ENCODE measurements around the gene PARVB. TPM values are rescaled to one million over a fixed set of nuclear protein-coding genes. Genes with fewer than 3 reads are reported as not detected.
A peak's percentile ranks its signal among the peaks of the same experiment; 100 is the strongest.

Gene PARVB
- total RNA-seq, 1 donor from 2014 or later, result 49.3 TPM

- no peaks in the 10 kb centered on the region for H3K9me3 ChIP-seq
- ATAC-seq (no peak), DNase-seq (no peak)
- no peak overlapping the region for H3K27ac ChIP-seq
- H3K4me3 ChIP-seq, result no peak overlapping the region
- peaks cover 13% of the 10 kb centered on the region for H3K4me1 ChIP-seq
- H3K27me3 ChIP-seq, result no peaks in the 10 kb centered on the region
- no peak for TF ChIP-seq CTCF (IDR thresholded peaks at IDR 0.05)
- H3K36me3 ChIP-seq, result no peaks in the 10 kb centered on the region
- intact Hi-C loops (cut with DNase I), result no loop called here
These were observed 9.6 kb downstream of the PARVB start for GRCh38 chr22:44033694-44034093.

GRCh38 chr22:44037519-44038375 is 13.6 kb downstream of the PARVB start:
- no peak for TF ChIP-seq CTCF (IDR thresholded peaks at IDR 0.05)
- no peaks in the 10 kb centered on the region for H3K27me3 ChIP-seq
- no peak overlapping the region for H3K27ac ChIP-seq
- ATAC-seq (peak; percentile 12), DNase-seq (no peak)
- H3K9me3 ChIP-seq, result no peaks in the 10 kb centered on the region
- H3K36me3 ChIP-seq, result no peaks in the 10 kb centered on the region
- intact Hi-C loops (cut with DNase I), result no loop called here
- H3K4me3 ChIP-seq, result no peak overlapping the region
- H3K4me1 ChIP-seq, result no peaks in the 10 kb centered on the region

GRCh38 chr22:44039566-44040171 is 15.6 kb downstream of the PARVB start:
- intact Hi-C loops (cut with DNase I), result no loop called here
- Histone ChIP-seq H3K27ac (no peak overlapping the region), H3K4me1 (no peaks in the 10 kb centered on the region), H3K27me3 (no peaks in the 10 kb centered on the region), H3K4me3 (no peak overlapping the region), H3K9me3 (no peaks in the 10 kb centered on the region), H3K36me3 (no peaks in the 10 kb centered on the region)
- no peak for ATAC-seq
- no peak for TF ChIP-seq CTCF (IDR thresholded peaks at IDR 0.05)
- no peak for DNase-seq

- Histone ChIP-seq H3K9me3 (no peaks in the 10 kb centered on the region), H3K27me3 (no peaks in the 10 kb centered on the region), H3K4me3 (no peak overlapping the region), H3K36me3 (no peaks in the 10 kb centered on the region), H3K4me1 (no peaks in the 10 kb centered on the region), H3K27ac (no peak overlapping the region)
- intact Hi-C loops (cut with DNase I), result no loop called here
- ATAC-seq, result no peak
- TF ChIP-seq CTCF (IDR thresholded peaks at IDR 0.05), result no peak
- DNase-seq, result no peak
These were observed 18.4 kb downstream of the PARVB start for GRCh38 chr22:44042249-44043218.

GRCh38 chr22:44045145-44045544 is 21.0 kb downstream of the PARVB start:
- ATAC-seq (no peak), DNase-seq (no peak)
- H3K9me3 ChIP-seq, result no peaks in the 10 kb centered on the region
- H3K4me1 ChIP-seq, result no peaks in the 10 kb centered on the region
- intact Hi-C loops (cut with DNase I), result no loop called here
- no peak overlapping the region for H3K27ac ChIP-seq
- H3K27me3 ChIP-seq, result no peaks in the 10 kb centered on the region
- H3K36me3 ChIP-seq, result no peaks in the 10 kb centered on the region
- H3K4me3 ChIP-seq, result no peak overlapping the region
- TF ChIP-seq CTCF (IDR thresholded peaks at IDR 0.05), result no peak

All from upper lobe of right lung (tissue), 1 donor.